ENCODE measurements around the gene KIF5A.

The KIF5A gene

DNA sequence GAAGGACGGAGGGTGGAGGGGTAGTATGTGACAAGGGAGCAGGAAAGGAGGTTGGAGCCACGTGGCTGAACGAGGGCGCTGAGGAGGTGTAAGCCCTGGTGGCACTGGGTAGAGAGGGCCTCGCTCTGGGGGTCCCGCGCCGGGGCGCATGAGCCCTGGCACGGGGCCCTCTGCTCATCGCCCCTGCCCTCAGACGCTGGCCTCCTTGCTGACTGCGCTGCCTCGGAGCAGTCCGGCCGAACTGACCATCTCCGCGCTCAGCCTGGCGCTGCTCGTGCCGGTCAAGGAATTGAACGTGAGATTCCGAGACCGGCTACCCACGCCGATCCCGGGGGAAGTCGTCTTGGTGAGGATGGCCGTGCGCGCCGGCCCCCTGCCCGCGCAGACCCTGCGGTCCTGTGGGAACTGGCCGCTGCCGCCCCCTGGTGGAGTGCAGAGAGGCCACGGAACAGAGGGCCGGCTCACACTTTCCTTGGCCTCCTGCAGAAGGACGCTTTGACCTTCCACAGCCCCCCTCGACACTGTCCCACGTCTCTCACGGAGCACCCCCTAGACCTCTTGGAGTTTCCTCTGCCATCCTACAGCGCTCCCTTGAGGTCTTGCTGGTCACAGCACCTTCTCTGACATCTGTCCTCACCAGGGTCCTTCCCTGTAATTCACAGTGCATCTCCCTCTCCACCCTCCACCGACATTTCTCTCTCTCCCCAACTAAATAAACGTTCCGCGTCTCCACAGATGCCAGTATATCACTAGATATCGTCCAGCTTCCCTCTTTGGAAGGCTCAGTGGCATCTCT lies 71.9 kb downstream of the KIF5A start:
- DNase-seq = peak; percentile 25

GRCh38 chr12:57622293-57623245 lies 72.7 kb downstream of the KIF5A start:
- no peak for DNase-seq

DNA sequence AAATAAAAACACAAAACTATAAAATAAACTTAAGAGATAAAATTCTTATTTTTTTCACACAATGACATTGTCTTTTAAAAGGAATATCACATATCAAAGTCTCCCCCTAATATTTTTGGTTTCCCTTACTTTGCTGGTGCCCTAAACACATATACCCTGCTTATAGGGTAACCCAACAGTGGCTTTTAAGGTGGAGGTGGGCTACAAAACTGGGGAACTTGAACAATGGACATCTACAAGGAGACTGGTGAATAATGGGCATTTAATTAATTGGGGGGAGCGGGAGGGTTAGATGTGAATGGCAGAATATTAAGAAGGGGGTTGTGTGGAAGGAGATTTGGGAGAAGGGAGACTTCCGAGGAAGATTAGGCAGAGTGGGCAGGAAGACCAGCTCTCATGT lies 73.5 kb downstream of the KIF5A start:
- no peak for DNase-seq

DNA sequence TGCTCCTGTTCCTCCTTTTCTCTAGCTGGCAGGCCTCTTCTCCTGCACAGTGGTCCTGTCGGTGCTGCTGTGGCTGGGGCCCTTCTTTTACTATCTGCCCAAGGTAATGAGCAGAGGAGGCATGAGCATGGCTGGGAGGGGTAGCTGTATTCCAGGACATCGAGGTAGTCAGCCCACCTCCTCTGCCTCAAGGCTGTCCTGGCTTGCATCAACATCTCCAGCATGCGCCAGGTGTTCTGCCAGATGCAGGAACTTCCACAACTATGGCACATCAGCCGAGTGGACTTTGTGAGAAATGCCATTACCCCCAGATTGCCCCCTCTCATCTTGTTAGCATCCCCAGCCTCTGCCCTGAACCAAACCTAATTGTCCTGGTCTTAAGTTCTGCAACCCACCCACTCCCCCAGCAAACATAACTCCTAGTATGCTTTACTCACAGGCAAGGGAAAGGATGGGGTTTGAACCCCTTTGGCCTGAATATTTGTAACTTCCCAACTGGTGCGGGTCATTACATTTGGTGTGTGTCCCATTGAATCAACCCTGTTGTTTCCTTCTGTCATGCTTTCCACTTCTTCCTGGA lies 74.1 kb downstream of the KIF5A start:
- no peak for DNase-seq

DNA sequence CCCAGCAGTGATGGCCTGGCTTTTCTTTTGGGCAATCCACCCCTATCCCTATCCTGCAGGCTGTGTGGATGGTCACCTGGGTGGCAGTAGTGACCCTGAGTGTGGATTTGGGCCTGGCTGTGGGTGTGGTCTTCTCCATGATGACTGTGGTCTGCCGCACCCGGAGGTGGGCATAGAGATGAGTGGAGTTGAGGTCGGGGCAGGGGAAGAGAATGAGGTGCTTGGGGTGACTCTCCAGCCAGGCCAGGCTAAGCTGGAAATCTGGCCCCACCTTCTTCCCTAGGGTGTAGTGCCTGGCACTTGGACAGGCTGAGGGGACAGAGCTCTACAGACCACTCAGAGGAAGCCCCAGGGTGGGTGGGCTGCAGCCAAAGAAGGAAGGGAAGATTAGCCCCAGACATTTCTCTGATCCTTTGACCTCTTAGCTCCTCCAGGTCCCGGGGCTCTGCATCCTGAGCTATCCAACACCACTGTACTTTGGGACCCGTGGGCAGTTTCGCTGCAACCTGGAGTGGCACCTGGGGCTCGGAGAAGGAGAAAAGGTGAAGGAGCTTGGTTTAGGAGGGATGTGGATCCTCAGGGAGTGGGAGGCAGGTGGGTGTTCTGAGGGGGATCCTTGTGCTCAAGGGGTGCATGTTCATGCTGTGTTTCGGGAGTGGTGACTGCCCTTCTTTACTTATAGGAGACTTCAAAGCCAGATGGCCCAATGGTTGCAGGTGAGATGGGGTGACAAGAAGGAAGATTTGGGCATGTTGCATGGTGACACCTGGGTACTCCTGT lies 74.8 kb downstream of the KIF5A start:
- no peak for DNase-seq

GRCh38 chr12:57625261-57626032 lies 75.6 kb downstream of the KIF5A start:
- no peak for DNase-seq

DNA sequence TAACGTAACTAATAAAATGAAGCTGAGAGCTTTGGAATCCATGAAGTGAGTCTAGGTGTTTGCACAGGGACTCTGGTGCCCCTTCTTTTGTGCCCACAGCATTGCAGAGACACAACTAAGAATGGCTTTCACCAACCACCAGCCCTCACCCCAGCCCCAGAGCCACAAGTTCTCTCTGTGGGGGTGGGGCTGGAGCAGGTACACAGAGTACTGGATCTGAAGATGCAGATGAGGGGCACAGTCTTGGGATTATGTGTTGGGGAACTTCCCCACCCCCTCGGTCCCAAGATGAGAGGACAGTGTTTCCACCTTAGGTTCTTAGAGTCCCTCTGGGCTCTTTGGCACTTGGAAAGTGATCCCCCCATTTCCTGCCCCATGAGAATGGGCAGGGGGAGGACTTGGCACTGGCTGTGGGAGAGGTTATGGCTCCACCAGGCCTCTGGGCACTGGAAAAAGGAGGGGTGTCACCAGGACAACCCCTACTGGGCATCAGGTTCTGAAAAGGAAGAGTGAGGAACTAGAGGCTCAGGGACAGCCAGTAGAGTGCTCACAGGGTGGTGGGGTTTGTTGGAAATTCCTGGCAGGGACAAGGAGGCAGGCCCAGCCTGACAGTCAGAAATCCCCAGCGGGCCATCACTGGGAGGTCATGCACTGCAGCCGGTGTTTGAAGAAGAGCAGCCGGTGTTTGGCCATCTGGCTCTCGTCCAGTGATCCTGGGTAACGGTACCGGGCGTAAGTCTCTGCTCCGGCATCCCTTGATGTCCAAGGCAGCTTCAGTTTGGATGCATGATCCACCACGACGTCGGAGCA lies 76.5 kb downstream of the KIF5A start:
- DNase-seq = no peak

- no peak for DNase-seq
These were observed 77.1 kb downstream of the KIF5A start for GRCh38 chr12:57626921-57627445.

- no peak for DNase-seq
These were observed 77.8 kb downstream of the KIF5A start for GRCh38 chr12:57627501-57628279.

DNA sequence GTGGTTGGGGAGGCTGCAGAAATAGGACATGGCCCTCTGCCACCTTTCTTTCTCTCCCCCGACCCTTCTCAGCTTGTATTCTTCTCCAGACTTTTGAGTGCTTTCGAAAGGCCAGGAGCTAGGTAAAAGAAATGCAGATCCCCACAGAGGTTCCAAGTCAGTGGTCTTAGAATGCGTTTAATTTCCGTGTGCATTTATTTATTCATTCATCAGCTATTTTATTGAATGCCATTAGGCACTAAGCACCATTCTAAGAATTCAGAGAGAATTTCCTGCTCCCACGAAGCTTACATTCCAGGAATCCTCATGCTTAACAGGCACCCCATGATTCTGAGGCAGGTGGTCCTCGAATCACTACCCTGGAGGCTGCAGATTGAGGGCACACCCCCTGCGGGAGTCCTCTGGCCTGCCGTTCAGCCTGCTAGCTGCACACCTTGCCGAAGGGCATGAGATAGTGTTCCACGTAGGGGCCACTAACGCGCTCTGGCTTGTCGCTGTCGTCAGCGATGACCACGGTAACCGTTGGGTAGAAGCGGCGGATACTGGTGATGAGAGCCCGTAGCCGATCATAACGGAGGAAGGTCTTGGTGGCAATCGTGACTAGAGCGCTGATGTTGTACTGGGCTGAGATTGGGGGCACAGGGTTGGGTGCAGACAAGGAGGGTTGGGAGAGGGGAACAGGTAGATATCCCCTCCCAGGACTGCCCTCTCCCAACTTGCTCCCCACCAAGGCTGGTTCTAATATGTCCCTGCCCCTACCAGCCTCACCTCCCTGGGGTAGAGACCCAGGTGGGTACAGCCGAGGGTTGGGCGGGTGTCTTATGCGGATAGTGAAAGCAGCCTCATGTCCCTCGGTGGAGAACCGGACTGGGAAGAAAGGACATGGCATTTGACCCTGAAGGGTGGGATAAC lies 78.7 kb downstream of the KIF5A start:
- no peak for DNase-seq

DNA sequence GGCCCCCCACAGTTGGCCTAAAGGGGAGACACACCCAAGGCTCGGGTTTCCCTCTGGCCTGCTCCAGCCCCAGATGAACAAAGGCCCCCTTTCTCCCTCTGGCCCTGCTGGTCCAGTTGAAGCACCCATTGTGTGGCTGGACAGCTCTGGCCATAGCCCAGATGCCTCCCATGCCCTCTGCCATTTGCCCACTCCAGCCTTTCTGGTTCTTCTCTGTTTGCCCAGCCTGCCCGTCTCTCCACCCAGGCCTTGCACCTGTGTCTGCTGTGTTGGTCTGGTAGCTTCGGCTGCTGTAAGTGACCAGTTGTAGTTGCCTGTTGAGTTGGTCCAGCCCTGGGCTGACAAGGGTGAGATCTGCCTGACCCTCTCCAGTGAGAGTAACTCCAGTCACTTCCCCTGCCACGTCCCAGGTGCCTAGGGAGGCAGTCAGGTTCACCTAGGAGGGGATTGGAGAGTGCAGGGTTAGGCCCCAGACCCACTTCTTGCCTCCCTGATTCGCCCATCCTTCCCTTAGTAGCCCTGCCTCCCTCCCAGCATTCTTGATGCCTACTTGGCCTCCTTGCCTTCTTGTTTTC lies 80.1 kb downstream of the KIF5A start:
- no peak for DNase-seq

- DNase-seq = no peak
These were observed 81.1 kb downstream of the KIF5A start for GRCh38 chr12:57630891-57631433.

DNA sequence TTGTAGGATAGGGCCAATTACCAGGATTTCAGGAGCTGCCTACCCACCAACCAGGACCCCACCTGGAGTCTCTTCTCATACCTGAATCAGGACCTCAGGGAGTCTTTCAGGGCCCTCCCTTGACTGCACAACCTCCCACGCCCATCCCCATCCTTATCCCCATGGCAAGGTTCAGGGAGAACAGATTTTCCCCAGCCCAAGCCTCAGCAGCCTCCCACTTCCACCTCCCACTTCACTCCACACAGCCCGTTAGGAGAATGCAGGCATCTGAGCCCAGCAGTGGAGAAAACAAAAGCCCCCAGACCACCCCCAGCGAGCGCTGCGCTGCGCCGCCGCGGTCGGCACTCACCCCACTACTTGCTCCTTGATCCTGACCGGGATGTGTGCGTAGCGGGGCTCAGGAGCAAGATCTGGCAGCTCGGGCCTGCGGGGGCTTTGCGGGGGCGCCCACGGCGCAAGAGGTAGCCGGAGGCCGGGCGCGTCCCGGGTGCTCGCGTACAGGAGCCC lies 81.8 kb downstream of the KIF5A start:
- DNase-seq = no peak

DNA sequence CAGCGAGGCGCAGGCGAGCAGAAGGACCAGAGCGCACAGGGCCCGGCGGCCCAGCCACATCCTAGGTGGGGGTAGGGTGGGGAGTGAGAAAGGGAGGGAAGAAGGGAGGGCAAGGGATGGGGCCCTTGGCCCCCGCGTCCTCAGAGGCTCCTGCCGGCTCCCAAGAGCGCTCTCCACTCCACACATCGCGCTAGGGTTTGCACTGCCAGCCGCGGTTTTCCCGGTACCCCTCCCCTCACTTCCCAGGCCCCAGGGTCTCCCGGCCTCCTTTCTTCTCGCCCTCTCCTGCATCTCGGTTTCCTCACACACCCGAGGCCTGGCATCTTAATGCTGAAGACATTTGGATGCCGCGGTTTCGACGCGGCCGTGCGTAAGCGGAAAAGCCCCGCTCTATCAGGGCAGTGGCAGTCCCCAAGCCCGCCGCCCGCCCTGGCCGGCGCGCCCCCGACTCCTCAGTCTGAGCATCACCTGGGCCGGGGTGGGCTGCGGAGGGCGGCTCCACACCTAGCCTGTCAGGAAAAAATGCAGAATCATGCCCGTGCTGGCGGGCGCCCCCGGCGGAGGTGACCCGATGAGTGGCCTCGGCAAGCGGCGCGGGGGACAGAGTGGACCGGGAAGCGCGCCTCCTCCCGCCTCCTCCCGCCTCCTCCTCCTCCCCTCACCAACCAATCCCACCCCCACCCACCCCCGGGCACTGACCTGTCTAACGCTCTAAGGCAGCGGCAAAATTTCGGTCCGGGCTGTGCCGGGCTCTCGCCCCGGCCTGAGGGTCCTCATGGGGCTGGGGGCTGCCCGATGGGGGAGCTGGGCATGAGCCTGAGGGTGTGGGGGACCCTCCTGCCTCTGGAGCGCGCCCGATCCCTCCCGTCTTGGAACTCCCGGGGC lies 82.5 kb downstream of the KIF5A start:
- no peak for DNase-seq

DNA sequence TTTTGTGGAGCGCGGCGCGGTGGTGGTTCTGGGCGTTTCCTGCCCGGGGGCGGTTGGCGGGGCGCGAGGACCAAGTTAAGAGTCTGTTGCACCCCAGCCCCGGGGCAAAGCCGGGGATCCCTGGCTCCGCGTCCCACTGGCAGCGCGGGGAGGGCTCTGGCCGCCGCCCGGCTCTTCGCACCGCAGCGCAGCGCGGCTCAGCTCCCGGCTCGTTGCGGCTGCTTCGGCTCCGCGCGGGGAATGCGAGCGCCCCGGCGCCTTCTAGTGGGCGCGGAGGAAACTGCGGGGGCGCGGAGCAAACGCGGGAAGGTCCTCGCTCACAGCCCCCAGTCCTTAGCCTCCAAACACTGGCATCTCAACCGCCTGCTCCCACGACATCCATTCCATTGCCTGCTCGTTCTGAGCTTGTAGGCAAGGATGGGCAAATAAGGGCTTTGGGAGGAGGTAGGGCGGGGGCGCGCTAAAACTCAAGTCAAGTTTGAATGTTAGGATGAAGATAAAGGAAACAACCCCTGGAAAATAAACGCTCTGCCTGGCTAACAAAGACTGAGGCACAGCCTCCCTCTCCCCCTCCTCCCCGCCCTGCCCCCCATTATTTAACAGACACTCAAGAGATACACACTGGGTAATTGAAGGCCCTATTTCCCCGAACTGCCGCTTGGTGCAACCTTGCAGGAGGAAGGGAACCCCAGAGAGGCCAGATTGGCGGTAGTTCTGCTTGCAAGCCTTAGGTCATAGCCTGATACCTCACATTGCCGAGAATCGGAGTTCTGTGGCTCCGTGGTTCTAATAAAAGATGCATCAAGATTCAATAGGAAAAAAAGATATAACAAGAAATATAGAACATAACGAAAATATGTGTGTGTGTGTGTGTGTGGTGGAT lies 83.4 kb downstream of the KIF5A start, which contains the start of gene B4GALNT1:
Gene B4GALNT1, minus strand, starts transcription at position 244 of the 883 bp plus-strand sequence. CDS start 1,069 bp downstream, outside the sequence.
- DNase-seq = peak; percentile 45
